NCI-H526 (cell line): Measurements from ENCODE around the gene NAT16.
A peak's percentile ranks its signal among the peaks of the same experiment; 100 is the strongest.

ENCODE experiments used
- DNase-seq, 2 experiments: peaks; one replicate each; lab custom pipeline; 2025; lab: John Stamatoyannopoulos, UW

Gene NAT16

GRCh38 chr7:101170617-101171441 is 9.3 kb downstream of the NAT16 start:
- DNase-seq, result no peak

- peak in 1 of 2 experiments; percentile 75 for DNase-seq
Measured at GRCh38 chr7:101169838-101170551, 10.1 kb downstream of the NAT16 start.

GRCh38 chr7:101169110-101169837 is 10.8 kb downstream of the NAT16 start:
- DNase-seq, result no peak

GRCh38 chr7:101168412-101169049 is 11.6 kb downstream of the NAT16 start:
- DNase-seq, result no peak

GRCh38 chr7:101167645-101168411 is 12.3 kb downstream of the NAT16 start:
- DNase-seq, result no peak

- no peak for DNase-seq
Measured at GRCh38 chr7:101166909-101167644, 13.0 kb downstream of the NAT16 start.

- no peak for DNase-seq
Measured at GRCh38 chr7:101166648-101166908, 13.5 kb downstream of the NAT16 start.

- no peak for DNase-seq
Measured at GRCh38 chr7:101165958-101166647, 14.0 kb downstream of the NAT16 start.

- peak; percentile 86 to 97 for DNase-seq
Measured at GRCh38 chr7:101165075-101165957, 14.8 kb downstream of the NAT16 start, which contains the start of gene VGF. Gene VGF, minus strand, starts transcription at chr7:101165569. Its CDS starts 726 bp downstream, at chr7:101164843.

GRCh38 chr7:101164071-101164840 is 15.8 kb downstream of the NAT16 start:
- peak in 1 of 2 experiments; percentile 50 for DNase-seq

GRCh38 chr7:101163279-101164070 is 16.6 kb downstream of the NAT16 start:
- peak; percentile 26 to 79 for DNase-seq

- DNase-seq, result peak; percentile 35 to 85
Measured at GRCh38 chr7:101162551-101163278, 17.4 kb downstream of the NAT16 start.

GRCh38 chr7:101161692-101162471 is 18.2 kb downstream of the NAT16 start:
- DNase-seq, result no peak

GRCh38 chr7:101160910-101161309 is 19.2 kb downstream of the NAT16 start:
- no peak for DNase-seq

GRCh38 chr7:101159696-101160674 is 20.1 kb downstream of the NAT16 start:
- no peak for DNase-seq
